GM12891 (cell line): ENCODE measurements around the gene ABI1.
"Not testable (repeated sequence)": the region's sequence is repeated elsewhere in the genome, so short reads cannot be mapped to it uniquely, and the experiment has no call there.

ENCODE experiments used
- DNase-seq: peaks from one replicate; pipeline ENCODE4 v3.0.0; 2011; ENCODE audit warnings: low spot score; ENCODE audit not compliant: insufficient read length
- FAIRE-seq: peaks from 2 replicates; lab custom pipeline; 2011; peaks lifted over from hg19 to GRCh38; lab: Jason Lieb, UNC
- PAX5 ChIP-seq: IDR thresholded peaks from 2 replicates; pipeline ENCODE4 v1.6.1; 2011; ENCODE audit warnings: low read length, moderate library complexity, mild to moderate bottlenecking; ENCODE audit not compliant: insufficient read depth, severe bottlenecking
- POLR2A ChIP-seq: IDR thresholded peaks from 2 replicates; pipeline ENCODE4 v1.6.1; 2011; ENCODE audit warnings: low read depth, low read length, control low read depth
- POLR2AphosphoS5 ChIP-seq: IDR thresholded peaks from 2 replicates; pipeline ENCODE4 v1.6.1; 2011; ENCODE audit warnings: low read depth, low read length, control low read depth
- POU2F2 ChIP-seq: IDR thresholded peaks from 2 replicates; pipeline ENCODE4 v1.6.1; 2011; ENCODE audit warnings: low read depth, mild to moderate bottlenecking, control low read depth, low read length, moderate library complexity
- SPI1 ChIP-seq: IDR thresholded peaks from 2 replicates; pipeline ENCODE4 v1.6.1; 2011; ENCODE audit warnings: low read depth, low read length, control low read depth
- TAF1 ChIP-seq: IDR thresholded peaks from 2 replicates; pipeline ENCODE4 v1.6.1; 2011; ENCODE audit warnings: low read depth, low read length, control low read depth

ABI1 gene

GRCh38 chr10:26792758-26793495 lies 67.8 kb downstream of the ABI1 start:
- no peak for FAIRE-seq
- TF ChIP-seq POU2F2 (no peak), TAF1 (no peak), POLR2AphosphoS5 (no peak)
- no peak for DNase-seq

GRCh38 chr10:26790221-26790995 lies 70.3 kb downstream of the ABI1 start:
- TF ChIP-seq PAX5 (no peak), POLR2A (no peak), TAF1 (no peak), POLR2AphosphoS5 (no peak), POU2F2 (no peak), SPI1 (no peak)
- peak; percentile 87 for FAIRE-seq
- no peak for DNase-seq

- FAIRE-seq, DNase-seq: not testable (repeated sequence)
Measured at GRCh38 chr10:26789779-26790178, 71.0 kb downstream of the ABI1 start.

- TF ChIP-seq POLR2A, result no peak
- TF ChIP-seq POU2F2, result no peak
- TF ChIP-seq POLR2AphosphoS5, result no peak
- TF ChIP-seq PAX5, result no peak
- TF ChIP-seq SPI1, result no peak
- no peak for TF ChIP-seq TAF1
- DNase-seq, result no peak
- no peak for FAIRE-seq
Measured at GRCh38 chr10:26787362-26787761, 73.4 kb downstream of the ABI1 start.

GRCh38 chr10:26781797-26782196 lies 79.0 kb downstream of the ABI1 start:
- no peak for FAIRE-seq
- TF ChIP-seq POLR2AphosphoS5, result no peak
- DNase-seq, result no peak

- no peak for TF ChIP-seq POU2F2
- peak; percentile 50; the same call in 1 of the 2 replicates for TF ChIP-seq SPI1
- DNase-seq, result no peak
- FAIRE-seq, result peak; percentile 88
Measured at GRCh38 chr10:26780793-26781601, 79.8 kb downstream of the ABI1 start.

- FAIRE-seq, result no peak
- TF ChIP-seq POLR2A (no peak), SPI1 (no peak), POLR2AphosphoS5 (no peak), PAX5 (no peak)
- DNase-seq, result no peak
Measured at GRCh38 chr10:26780106-26780792, 80.5 kb downstream of the ABI1 start.

- DNase-seq, result no peak
- FAIRE-seq, result no peak
- TF ChIP-seq POLR2A (no peak), POU2F2 (no peak), POLR2AphosphoS5 (no peak), PAX5 (no peak), TAF1 (no peak), SPI1 (no peak)
Measured at GRCh38 chr10:26779176-26779860, 81.4 kb downstream of the ABI1 start.

GRCh38 chr10:26777686-26778085 lies 83.1 kb downstream of the ABI1 start:
- TF ChIP-seq TAF1 (no peak), POU2F2 (no peak), POLR2A (no peak), PAX5 (no peak), SPI1 (no peak), POLR2AphosphoS5 (no peak)
- no peak for FAIRE-seq
- no peak for DNase-seq
